Measurements from ENCODE around the gene OR4S2. TPM values are rescaled to one million over a fixed set of nuclear protein-coding genes. Genes with fewer than 3 reads are reported as not detected.

Gene OR4S2
- total and polyA plus RNA-seq, 4 donors: not detected

Other genes with a start within 250 kb of the OR4S2 start
- not detected for gene OR4C15, start 93.9 kb upstream of the OR4S2 start, total RNA-seq
- not detected for gene OR4C15, start 93.9 kb upstream of the OR4S2 start, polyA plus RNA-seq
- gene OR4C16, start 76.2 kb upstream of the OR4S2 start, total RNA-seq: not detected
- gene OR4C16, start 76.2 kb upstream of the OR4S2 start, polyA plus RNA-seq: not detected
- not detected for gene OR4C11, start 40.7 kb upstream of the OR4S2 start, total RNA-seq
- not detected for gene OR4C11, start 40.7 kb upstream of the OR4S2 start, polyA plus RNA-seq
- gene OR4P4, start 13.2 kb upstream of the OR4S2 start, total RNA-seq: not detected
- gene OR4P4, start 13.2 kb upstream of the OR4S2 start, polyA plus RNA-seq: not detected
- not detected for gene OR4C6, start 13.9 kb downstream of the OR4S2 start, total RNA-seq
- not detected for gene OR4C6, start 13.9 kb downstream of the OR4S2 start, polyA plus RNA-seq
- gene OR5D13, start 125.1 kb downstream of the OR4S2 start, total RNA-seq: not detected
- not detected for gene OR5D13, start 125.1 kb downstream of the OR4S2 start, polyA plus RNA-seq
- gene OR5D14, start 147.2 kb downstream of the OR4S2 start, total RNA-seq: not detected
- not detected for gene OR5D14, start 147.2 kb downstream of the OR4S2 start, polyA plus RNA-seq
- gene OR5L1, start 163.0 kb downstream of the OR4S2 start, total RNA-seq: not detected
- gene OR5L1, start 163.0 kb downstream of the OR4S2 start, polyA plus RNA-seq: not detected
- gene OR5D18, start 171.3 kb downstream of the OR4S2 start, total RNA-seq: not detected
- gene OR5D18, start 171.3 kb downstream of the OR4S2 start, polyA plus RNA-seq: not detected
- not detected for gene OR5L2, start 178.9 kb downstream of the OR4S2 start, total RNA-seq
- not detected for gene OR5L2, start 178.9 kb downstream of the OR4S2 start, polyA plus RNA-seq
- gene OR5D16, start 190.4 kb downstream of the OR4S2 start, total RNA-seq: not detected
- gene OR5D16, start 190.4 kb downstream of the OR4S2 start, polyA plus RNA-seq: not detected
- gene TRIM51, start 235.0 kb downstream of the OR4S2 start, total RNA-seq: not detected
- not detected for gene TRIM51, start 235.0 kb downstream of the OR4S2 start, polyA plus RNA-seq